ENCODE results near the gene MESP1.

MESP1 gene

GRCh38 chr15:89707577-89707976 lies 43.5 kb downstream of the MESP1 start:
- no peak for DNase-seq

- DNase-seq = no peak
Observed at GRCh38 chr15:89704411-89704810, 46.6 kb downstream of the MESP1 start.
